GM12864 (cell line): Measurements from ENCODE around the gene CRYBG1.

Source experiments
- DNase-seq: peaks from one replicate; pipeline ENCODE4 v3.0.0-alpha.2; 2011; ENCODE audit warnings: low read depth
- H3K4me3 ChIP-seq: 2 replicates; pipeline ENCODE4 v1.5.1; 2011; ENCODE audit warnings: mild to moderate bottlenecking, low read depth, low read length, control low read depth
- TF ChIP-seq, protein P1 (sequence below): IDR thresholded peaks from 2 replicates; pipeline ENCODE4 v1.5.1; 2011; ENCODE audit warnings: low read depth, mild to moderate bottlenecking, moderate library complexity, low read length, control low read depth, inconsistent platforms; ENCODE audit errors: missing control alignments

The CRYBG1 gene

DNA sequence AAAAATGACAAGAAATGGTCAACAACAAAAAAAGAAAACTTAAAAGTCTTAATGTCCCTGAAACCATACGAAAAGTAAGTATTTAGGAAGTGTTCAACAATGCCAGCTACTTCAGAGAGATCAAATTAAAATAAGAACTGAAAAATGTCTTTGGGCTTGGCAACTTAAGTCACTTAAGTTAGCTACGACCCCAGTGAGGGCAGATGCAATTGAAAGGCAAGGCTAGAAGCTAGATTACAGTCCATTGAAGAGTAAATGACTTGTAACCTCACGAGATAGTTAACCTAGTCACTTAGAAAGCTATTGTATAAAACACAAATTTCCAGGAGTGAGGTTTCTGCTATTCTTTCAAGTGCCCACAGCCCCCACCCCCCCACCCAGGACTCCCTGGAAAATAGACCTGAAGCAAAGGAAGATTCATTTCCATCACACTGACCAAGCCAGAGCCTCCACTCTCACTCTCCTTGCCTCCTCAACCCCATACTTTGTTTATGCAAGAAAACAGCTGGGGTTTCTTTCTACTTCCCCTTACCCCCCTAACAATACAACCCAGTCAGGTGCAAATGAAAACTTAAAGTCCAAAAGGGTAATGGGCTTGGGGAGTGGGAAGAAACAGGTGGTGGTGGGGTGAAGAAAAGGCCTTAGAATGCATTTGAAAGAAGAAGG, 254.2 kb downstream of the CRYBG1 start:
- no peak overlapping the region for H3K4me3 ChIP-seq
- TF ChIP-seq, protein P1, sequence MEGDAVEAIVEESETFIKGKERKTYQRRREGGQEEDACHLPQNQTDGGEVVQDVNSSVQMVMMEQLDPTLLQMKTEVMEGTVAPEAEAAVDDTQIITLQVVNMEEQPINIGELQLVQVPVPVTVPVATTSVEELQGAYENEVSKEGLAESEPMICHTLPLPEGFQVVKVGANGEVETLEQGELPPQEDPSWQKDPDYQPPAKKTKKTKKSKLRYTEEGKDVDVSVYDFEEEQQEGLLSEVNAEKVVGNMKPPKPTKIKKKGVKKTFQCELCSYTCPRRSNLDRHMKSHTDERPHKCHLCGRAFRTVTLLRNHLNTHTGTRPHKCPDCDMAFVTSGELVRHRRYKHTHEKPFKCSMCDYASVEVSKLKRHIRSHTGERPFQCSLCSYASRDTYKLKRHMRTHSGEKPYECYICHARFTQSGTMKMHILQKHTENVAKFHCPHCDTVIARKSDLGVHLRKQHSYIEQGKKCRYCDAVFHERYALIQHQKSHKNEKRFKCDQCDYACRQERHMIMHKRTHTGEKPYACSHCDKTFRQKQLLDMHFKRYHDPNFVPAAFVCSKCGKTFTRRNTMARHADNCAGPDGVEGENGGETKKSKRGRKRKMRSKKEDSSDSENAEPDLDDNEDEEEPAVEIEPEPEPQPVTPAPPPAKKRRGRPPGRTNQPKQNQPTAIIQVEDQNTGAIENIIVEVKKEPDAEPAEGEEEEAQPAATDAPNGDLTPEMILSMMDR: no peak
- DNase-seq: no peak

DNA sequence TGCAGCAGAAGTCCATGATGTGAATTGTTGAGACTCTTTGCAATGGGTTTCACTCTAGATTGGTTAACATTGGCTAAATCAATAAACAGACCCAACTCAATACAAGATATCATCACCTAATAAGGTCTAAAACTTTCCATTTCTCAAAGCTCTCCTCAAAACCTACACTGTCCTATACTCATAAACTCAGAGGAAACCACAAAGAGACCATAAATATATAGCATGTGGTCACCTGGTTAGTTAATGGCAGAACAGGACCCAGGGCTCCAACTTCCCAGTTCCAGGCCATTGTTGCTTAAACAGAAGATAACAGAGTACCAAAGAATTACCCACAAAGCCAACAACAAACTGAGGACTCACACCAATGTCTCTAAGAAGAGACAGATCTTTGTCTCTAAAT, 256.8 kb downstream of the CRYBG1 start:
- TF ChIP-seq, protein P1: no peak
- DNase-seq: no peak

DNA sequence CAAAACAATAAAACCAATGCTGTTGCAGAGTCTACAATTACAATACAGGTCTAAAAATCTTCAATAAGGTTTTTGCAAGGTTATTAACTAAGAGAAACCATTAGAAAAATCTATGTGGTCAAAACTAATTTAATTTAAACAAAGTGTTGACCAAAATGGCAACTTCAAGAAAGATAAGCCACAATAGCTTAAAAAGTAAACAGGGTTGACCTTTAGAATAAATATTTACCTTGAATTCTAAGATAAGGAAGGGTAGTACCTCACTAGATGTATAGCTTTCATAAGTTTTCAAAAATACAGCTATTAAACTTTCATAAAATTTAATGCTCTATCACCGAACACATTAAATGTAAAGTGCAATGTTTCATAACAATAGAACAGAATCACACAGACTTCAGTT, 257.3 kb downstream of the CRYBG1 start:
- no peak for DNase-seq
- TF ChIP-seq, protein P1: no peak

More for the DNA sequence above, 256.8 kb downstream of the CRYBG1 start:
- no peak overlapping the region for H3K4me3 ChIP-seq

GRCh38 chr6:106618324-106618723, 257.8 kb downstream of the CRYBG1 start:
- no peak overlapping the region for H3K4me3 ChIP-seq
- DNase-seq: no peak
- TF ChIP-seq, protein P1: no peak

More for the DNA sequence above, 257.3 kb downstream of the CRYBG1 start:
- no peak overlapping the region for H3K4me3 ChIP-seq

GRCh38 chr6:106619223-106619622, 258.7 kb downstream of the CRYBG1 start:
- DNase-seq: no peak
- TF ChIP-seq, protein P1: no peak

DNA sequence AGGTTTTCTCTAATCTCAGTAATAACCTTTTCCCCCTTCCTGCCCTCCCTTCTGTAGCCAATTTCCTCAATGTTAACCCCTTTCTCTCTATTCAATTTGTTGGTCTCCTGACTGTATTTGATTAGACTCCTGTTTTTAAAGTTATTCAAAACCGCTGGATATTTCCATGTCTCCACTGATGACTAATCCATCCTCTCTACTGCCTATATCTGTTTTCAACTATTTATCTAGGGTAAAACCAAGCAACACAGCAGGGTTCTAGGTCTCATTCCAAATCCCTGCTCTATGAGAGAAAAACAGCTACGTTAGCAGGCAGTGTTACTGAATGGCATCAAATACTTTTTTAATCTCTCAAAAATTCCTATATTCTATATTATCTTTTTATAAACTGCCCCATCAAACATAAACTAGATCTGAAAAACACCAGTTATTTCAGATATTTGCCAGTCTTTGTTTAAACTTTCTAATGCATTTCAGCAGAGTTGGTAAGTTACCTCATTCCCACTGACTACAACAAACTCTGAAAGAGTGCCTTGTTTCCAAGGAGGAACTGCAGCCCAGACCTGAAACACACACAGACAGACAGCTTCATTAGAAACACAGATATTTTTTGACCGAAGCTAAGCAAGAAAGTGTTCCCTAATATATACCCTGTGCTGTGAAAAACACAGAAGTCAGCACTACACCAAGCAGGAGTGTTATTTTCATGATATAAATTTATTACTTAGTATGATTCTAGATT, 260.6 kb downstream of the CRYBG1 start:
- no peak overlapping the region for H3K4me3 ChIP-seq
- TF ChIP-seq, protein P1: no peak

More at GRCh38 chr6:106619223-106619622, 258.7 kb downstream of the CRYBG1 start:
- H3K4me3 ChIP-seq: no peak overlapping the region

More for the DNA sequence above, 260.6 kb downstream of the CRYBG1 start:
- no peak for DNase-seq
